Cardiac atrium fibroblast (primary cell): ENCODE measurements around the gene ALDOA. TPM values are rescaled to one million over a fixed set of nuclear protein-coding genes. Genes with fewer than 3 reads are reported as not detected.

Experiments used
- total RNA-seq: library from RNA; depleted of rRNA; stranded (reverse); fragments of >200 nt; gene quantifications from 2 replicates; pipeline ENCODE4 v1.2.3, GENCODE V29; 2015

The ALDOA gene
- total RNA-seq: 2,796 and 2,917 TPM in 2 replicates

DNA sequence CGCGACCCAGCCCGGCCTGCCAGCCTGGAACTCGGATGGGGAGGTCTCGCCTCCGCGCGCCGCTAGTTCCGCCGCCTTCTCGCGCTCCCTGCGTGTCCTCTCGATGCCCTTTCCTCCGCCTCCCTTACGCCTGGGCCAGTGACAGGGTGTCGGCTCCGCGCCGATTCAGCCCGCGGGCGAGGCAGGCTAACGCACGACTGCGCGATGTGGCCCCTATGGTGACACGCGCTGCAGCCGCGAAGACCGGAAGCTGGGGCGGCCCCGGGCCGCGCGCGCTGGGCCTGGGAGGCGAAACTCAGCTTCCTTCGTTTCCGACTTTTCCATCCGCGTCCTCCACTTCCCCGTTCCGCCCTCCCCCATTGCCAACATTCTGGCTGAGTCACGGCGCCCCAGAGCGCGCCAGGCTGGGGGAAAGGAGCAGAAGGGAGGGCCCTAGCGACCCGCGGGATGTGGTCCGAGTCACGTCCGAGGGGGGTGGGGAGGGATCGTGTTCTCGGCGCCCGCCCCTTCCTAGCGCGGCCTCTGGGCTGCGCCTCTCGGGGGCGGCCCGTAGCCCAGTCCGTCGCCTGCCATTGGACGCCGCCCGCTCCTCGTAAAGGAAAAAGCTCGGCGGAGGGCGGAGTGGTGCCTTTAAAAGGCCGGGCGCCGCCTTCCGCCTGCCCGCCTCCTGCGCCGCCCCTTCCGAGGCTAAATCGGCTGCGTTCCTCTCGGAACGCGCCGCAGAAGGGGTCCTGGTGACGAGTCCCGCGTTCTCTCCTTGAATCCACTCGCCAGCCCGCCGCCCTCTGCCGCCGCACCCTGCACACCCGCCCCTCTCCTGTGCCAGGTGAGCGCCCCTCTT, at the start of gene ALDOA:
TSS of gene ALDOA (plus strand) at position 659 of the 841 bp plus-strand sequence. CDS start 1,138 bp downstream, outside the sequence.

GRCh38 chr16:30022887-30023286, 42.7 kb upstream of the ALDOA start, which contains the start of gene C16orf92:
TSS of gene C16orf92 (plus strand) at chr16:30023198. CDS start at chr16:30023341, 143 bp downstream.

DNA sequence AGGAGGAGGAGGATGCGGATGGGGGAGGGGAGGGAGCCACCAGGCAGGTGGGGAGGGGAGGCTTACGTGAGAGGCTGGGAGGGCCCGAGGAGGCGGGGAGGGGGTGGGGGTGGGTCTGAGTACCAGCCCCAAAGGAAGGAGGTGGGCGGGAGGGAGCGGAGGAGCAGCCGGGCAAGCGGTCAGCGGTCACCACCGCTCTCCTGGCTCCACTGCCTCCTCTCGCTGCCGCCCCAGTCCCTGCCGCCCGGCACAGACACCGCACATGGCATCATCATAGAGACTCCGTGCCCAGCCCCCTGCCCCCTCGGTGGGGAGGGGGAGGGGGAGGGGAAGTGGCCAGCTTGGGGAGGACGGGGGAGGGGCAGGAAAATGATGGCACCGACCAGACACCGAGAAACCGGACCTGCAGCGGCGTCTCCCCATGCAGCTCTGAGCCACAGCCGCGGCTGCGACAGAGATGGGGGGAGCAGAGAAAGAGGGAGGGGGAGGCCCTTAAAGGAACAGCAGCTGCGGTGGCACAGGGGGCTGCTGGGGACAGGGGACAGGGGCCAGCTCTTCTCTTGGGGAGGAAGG, 34.6 kb upstream of the ALDOA start, which contains the start of gene TLCD3B:
TSS of gene TLCD3B (minus strand) at position 431 of the 573 bp plus-strand sequence. CDS start 744 bp downstream, outside the sequence.

GRCh38 chr16:30075503-30076275, 10.1 kb downstream of the ALDOA start, which contains the start of gene PPP4C:
TSS of gene PPP4C (plus strand) at chr16:30075994. CDS start at chr16:30076378, 384 bp downstream.

GRCh38 chr16:30091474-30092372, 26.2 kb downstream of the ALDOA start, which contains the start of gene TBX6:
TSS of gene TBX6 (minus strand) at chr16:30091924. CDS start at chr16:30091193, 731 bp downstream.

DNA sequence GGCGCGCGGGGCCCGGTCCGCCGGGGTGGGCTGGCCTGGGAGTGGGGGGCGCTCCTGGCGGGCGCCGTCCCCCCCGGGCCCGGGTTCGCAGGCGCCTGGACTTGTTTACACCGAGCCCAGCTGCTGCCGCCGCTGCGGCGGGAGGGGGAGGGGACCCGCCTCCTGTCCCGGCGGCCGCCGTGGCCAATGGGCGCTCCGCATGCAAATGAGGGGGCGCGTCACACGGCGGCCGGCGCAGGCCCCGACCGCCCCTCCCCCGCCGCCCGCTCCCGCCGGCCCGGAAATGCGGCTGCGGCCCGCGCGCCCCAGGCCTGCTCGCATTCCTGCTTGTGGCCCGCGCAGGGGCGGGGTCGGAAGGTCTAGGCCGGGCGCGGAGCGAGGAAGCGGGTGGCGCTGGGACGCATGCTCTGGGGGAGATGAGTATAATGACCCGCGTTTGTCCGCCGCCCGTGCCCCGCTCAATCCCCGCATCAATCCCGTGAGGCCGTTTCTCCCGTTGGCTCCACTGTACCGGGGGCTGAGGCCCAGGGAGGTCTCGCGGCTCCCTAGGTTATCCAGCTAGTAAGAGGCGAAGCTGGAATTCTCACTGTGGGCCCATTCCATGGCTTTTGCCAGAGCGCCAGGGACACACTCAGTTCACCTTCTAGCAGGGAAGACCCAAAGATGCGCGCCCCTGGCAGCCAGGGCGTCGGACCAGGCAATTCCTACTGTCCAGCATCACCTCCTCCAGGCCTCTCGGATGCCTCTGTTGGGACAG, 30.7 kb downstream of the ALDOA start, which contains the start of gene YPEL3:
TSS of gene YPEL3 (minus strand) at position 109 of the 757 bp plus-strand sequence. CDS start 731 bp downstream, outside the sequence.

DNA sequence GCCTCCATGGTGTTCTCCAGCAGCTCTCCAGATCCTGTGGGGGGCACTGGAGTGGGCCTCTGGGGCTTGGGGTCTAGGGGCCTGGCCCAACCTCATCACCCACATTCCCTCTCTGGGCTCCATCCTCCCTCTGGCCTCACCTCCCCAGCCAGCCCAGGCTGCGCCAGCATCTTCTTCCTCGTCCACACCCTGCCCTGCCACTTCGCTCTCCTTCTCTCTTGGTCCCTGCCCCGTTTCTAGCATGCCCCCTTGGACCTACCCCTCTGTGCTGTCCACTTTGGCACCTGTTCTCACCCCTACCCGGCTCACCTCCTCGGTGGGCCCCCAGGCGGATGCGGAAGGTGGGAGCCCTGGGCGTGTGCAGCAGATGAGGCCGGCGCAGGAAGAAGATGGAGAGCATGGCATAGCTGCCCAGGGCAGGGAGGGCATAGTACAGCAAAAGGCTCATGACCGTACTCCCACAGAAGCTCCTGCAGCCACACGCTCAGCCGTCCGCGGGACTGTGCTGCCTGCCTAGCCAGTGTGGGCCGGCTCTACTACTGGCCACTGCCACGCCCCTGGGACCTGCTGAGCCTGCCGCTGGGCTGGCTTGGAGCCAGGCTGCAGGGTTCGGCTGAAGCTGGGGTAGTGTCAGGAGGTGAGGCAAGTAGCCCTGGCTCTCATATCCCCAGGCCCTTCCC, 47.6 kb downstream of the ALDOA start, which contains the start of gene GDPD3:
TSS of gene GDPD3 (minus strand) at position 507 of the 680 bp plus-strand sequence. CDS start at position 448, 59 bp downstream.

Other genes starting within 250 kb of the ALDOA start
- gene PAGR1, start 249.6 kb upstream of the ALDOA start, total RNA-seq: 16.2 and 25.8 TPM in 2 replicates
- gene MVP, start 245.3 kb upstream of the ALDOA start, total RNA-seq: 190 and 191 TPM in 2 replicates
- 133 and 146 TPM in 2 replicates for gene CDIPT, start 202.5 kb upstream of the ALDOA start, total RNA-seq
- 31.1 and 40.3 TPM in 2 replicates for gene SEZ6L2, start 166.2 kb upstream of the ALDOA start, total RNA-seq
- gene ASPHD1, start 165.3 kb upstream of the ALDOA start, total RNA-seq: 11.2 and 16.0 TPM in 2 replicates
- gene KCTD13, start 139.5 kb upstream of the ALDOA start, total RNA-seq: 8.4 and 12.8 TPM in 2 replicates
- gene TMEM219, start 103.7 kb upstream of the ALDOA start, total RNA-seq: 116 and 145 TPM in 2 replicates
- 43.3 and 44.7 TPM in 2 replicates for gene TAOK2, start 91.9 kb upstream of the ALDOA start, total RNA-seq
- gene HIRIP3, start 70.1 kb upstream of the ALDOA start, total RNA-seq: 7.8 and 8.1 TPM in 2 replicates
- 58.3 and 77.8 TPM in 2 replicates for gene INO80E, start 69.5 kb upstream of the ALDOA start, total RNA-seq
- not detected in 2 replicates for gene DOC2A, start 54.7 kb upstream of the ALDOA start, total RNA-seq
- not detected in 2 replicates for gene C16orf92, start 42.6 kb upstream of the ALDOA start, total RNA-seq
- not detected in 2 replicates for gene TLCD3B, start 34.5 kb upstream of the ALDOA start, total RNA-seq
- 95.0 and 107 TPM in 2 replicates for gene PPP4C, start 10.2 kb downstream of the ALDOA start, total RNA-seq
- under 0.01 TPM in 1 of 2 replicates, not detected in the other for gene TBX6, start 26.2 kb downstream of the ALDOA start, total RNA-seq
- 41.0 and 52.0 TPM in 2 replicates for gene YPEL3, start 30.5 kb downstream of the ALDOA start, total RNA-seq
- gene GDPD3, start 47.8 kb downstream of the ALDOA start, total RNA-seq: 0.81 and 1.8 TPM in 2 replicates
- 79.4 and 81.2 TPM in 2 replicates for gene MAPK3, start 57.5 kb downstream of the ALDOA start, total RNA-seq
- under 0.01 and 0.90 TPM in 2 replicates for gene CORO1A, start 117.8 kb downstream of the ALDOA start, total RNA-seq
- gene BOLA2B, start 127.9 kb downstream of the ALDOA start, total RNA-seq: 272 and 348 TPM in 2 replicates
- gene SLX1A, start 128.1 kb downstream of the ALDOA start, total RNA-seq: 16.4 and 43.6 TPM in 2 replicates
- 7.1 and 13.4 TPM in 2 replicates for gene SULT1A3, start 133.5 kb downstream of the ALDOA start, total RNA-seq
- 0.18 and 1.5 TPM in 2 replicates for gene NPIPB13, start 182.7 kb downstream of the ALDOA start, total RNA-seq